Bronchial epithelial cell (primary cell): Measurements from ENCODE around the gene ZC3H15. TPM values are rescaled to one million over a fixed set of nuclear protein-coding genes. Genes with fewer than 3 reads are reported as not detected.

Source experiments
- DNase-seq: peaks from one replicate; pipeline ENCODE4 v3.0.0-alpha.2; 2010; ENCODE audit warnings: low read depth
- FAIRE-seq: peaks from 2 replicates; lab custom pipeline; 2011; peaks lifted over from hg19 to GRCh38; lab: Jason Lieb, UNC
- H3K27me3 ChIP-seq: 2 replicates; pipeline ENCODE4 v1.5.1; 2011; ENCODE audit warnings: low read length; ENCODE audit not compliant: control insufficient read depth, insufficient read depth
- H3K36me3 ChIP-seq: 2 replicates; pipeline ENCODE4 v1.5.1; 2011; ENCODE audit warnings: low read length; ENCODE audit not compliant: control insufficient read depth, insufficient read depth
- H3K4me3 ChIP-seq: 2 replicates; pipeline ENCODE4 v1.5.1; 2011; ENCODE audit warnings: mild to moderate bottlenecking, low read depth, low read length, control low read depth
- total RNA-seq: library from RNA; depleted of rRNA; stranded (reverse); fragments of >200 nt; gene quantifications from 2 replicates; pipeline ENCODE4 v1.2.1, GENCODE V29; 2014
- TF ChIP-seq, protein P1 (sequence below): IDR thresholded peaks from 2 replicates; pipeline ENCODE4 v1.5.1; 2011; ENCODE audit warnings: mild to moderate bottlenecking, moderate library complexity, low read length, control low read depth, inconsistent platforms; ENCODE audit not compliant: insufficient read depth, severe bottlenecking

ZC3H15 gene
- total RNA-seq, 1 donor from 2014 or later = 120 TPM

DNA sequence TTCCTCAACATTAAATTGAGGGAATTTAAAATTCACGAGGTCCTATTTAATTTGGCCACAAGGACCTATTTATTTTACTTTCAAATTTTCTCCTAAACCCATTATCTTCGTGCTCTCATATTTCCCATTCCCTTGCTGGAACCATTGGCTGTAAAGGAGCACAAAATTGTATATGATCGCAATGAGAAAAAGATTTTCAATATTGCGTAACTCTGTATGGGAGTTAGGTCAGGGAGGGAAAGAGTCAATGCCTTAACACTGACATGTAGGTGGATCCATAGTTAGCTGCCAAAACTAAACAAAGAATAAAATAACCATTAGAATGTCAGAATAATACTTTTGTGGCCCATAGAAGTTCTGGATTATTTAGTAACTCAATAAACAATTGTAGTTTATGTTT lies 40.6 kb upstream of the ZC3H15 start:
- H3K4me3 ChIP-seq = no peak overlapping the region
- no peaks in the 10 kb centered on the region for H3K27me3 ChIP-seq
- H3K36me3 ChIP-seq = no peaks in the 10 kb centered on the region
- DNase-seq (no peak), FAIRE-seq (no peak)
- TF ChIP-seq, protein P1, sequence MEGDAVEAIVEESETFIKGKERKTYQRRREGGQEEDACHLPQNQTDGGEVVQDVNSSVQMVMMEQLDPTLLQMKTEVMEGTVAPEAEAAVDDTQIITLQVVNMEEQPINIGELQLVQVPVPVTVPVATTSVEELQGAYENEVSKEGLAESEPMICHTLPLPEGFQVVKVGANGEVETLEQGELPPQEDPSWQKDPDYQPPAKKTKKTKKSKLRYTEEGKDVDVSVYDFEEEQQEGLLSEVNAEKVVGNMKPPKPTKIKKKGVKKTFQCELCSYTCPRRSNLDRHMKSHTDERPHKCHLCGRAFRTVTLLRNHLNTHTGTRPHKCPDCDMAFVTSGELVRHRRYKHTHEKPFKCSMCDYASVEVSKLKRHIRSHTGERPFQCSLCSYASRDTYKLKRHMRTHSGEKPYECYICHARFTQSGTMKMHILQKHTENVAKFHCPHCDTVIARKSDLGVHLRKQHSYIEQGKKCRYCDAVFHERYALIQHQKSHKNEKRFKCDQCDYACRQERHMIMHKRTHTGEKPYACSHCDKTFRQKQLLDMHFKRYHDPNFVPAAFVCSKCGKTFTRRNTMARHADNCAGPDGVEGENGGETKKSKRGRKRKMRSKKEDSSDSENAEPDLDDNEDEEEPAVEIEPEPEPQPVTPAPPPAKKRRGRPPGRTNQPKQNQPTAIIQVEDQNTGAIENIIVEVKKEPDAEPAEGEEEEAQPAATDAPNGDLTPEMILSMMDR = no peak

DNA sequence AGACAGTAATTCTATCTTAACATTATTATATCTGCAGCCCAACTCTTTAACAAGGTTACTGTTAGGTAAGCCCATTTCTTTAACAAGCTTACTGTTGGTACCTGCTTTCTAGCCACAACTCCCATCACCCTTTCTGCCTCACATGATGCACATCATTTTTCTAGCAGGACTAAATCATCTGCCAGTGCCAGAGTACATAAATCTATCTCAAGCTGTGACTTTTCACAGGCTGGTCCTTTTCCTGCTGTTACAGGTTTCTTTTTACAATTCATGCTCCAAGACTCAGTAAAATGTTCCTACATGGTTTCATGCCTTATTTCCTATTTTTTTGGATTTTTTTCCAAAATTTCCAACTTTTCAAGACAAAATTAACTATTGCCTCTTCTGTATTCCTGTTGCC lies 30.4 kb upstream of the ZC3H15 start:
- Histone ChIP-seq H3K36me3 (no peaks in the 10 kb centered on the region), H3K4me3 (no peak overlapping the region), H3K27me3 (no peaks in the 10 kb centered on the region)
- no peak for FAIRE-seq
- no peak for DNase-seq
- TF ChIP-seq, protein P1 = no peak

GRCh38 chr2:186456941-186457340 lies 29.1 kb upstream of the ZC3H15 start:
- H3K4me3 ChIP-seq = no peak overlapping the region
- FAIRE-seq (no peak), DNase-seq (peak; percentile 4)
- no peaks in the 10 kb centered on the region for H3K27me3 ChIP-seq
- no peaks in the 10 kb centered on the region for H3K36me3 ChIP-seq
- TF ChIP-seq, protein P1 = no peak

GRCh38 chr2:186457908-186458307 lies 28.2 kb upstream of the ZC3H15 start:
- no peak for FAIRE-seq

DNA sequence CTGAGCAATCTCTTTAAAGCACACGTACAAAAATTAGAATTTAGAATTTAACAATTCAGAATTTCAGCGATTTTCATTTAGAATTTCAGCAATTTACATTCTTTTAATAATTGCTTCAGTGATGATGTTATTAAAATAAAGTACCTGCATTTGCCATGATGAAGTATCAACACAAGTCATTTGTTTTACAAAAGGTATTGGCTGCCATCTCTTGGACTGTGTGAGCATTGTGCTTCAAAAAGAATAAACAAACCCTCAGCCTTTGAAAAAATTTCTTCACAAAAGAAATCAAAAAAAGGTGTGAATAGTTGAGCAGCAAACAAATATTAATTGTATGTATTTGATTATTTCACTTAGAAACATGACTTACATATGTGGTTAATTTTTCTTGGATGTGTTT lies 27.1 kb upstream of the ZC3H15 start:
- peak; percentile 44 for DNase-seq
- no peaks in the 10 kb centered on the region for H3K36me3 ChIP-seq
- no peak for FAIRE-seq
- TF ChIP-seq, protein P1 = peak; percentile 36
- H3K27me3 ChIP-seq = no peaks in the 10 kb centered on the region
- H3K4me3 ChIP-seq = no peak overlapping the region

More at GRCh38 chr2:186457908-186458307, 28.2 kb upstream of the ZC3H15 start:
- Histone ChIP-seq H3K27me3 (no peaks in the 10 kb centered on the region), H3K36me3 (no peaks in the 10 kb centered on the region), H3K4me3 (no peak overlapping the region)
- DNase-seq = no peak
- TF ChIP-seq, protein P1 = no peak

GRCh38 chr2:186460465-186460864 lies 25.6 kb upstream of the ZC3H15 start:
- FAIRE-seq = no peak

More at GRCh38 chr2:186460465-186460864, 25.6 kb upstream of the ZC3H15 start:
- TF ChIP-seq, protein P1 = peak; percentile 29
- Histone ChIP-seq H3K4me3 (no peak overlapping the region), H3K36me3 (no peaks in the 10 kb centered on the region), H3K27me3 (no peaks in the 10 kb centered on the region)
- peak; percentile 39 for DNase-seq
